OCI-LY7 (cell line): ENCODE results near the gene TALDO1.

Source experiments
- CTCF ChIP-seq: fragments of 200-600 bp; sonication (generic); conservative IDR thresholded peaks from 2 replicates; pipeline ENCODE4 v1.5.1; 2014; ENCODE audit warnings: mild to moderate bottlenecking, antibody characterized with exemption, low read length, moderate library complexity, mixed read lengths
- EZH2phosphoT487 ChIP-seq: fragments of 200-600 bp; sonication (generic); IDR thresholded peaks from 2 replicates; pipeline ENCODE4 v1.6.1; 2018; ENCODE audit warnings: low read depth, borderline replicate concordance, mild to moderate bottlenecking, mixed run types, antibody characterized with exemption, low read length, moderate library complexity, mixed read lengths

- TF ChIP-seq CTCF (no peak), EZH2phosphoT487 (no peak)
These were observed 56.7 kb downstream of the TALDO1 start for GRCh38 chr11:803770-804598.
